Measurements from ENCODE around the gene LOXL4. TPM values are rescaled to one million over a fixed set of nuclear protein-coding genes. Genes with fewer than 3 reads are reported as not detected.

The LOXL4 gene
- polyA plus RNA-seq, 5 donors = 5.2 to 6.7 (median 5.7) TPM

DNA sequence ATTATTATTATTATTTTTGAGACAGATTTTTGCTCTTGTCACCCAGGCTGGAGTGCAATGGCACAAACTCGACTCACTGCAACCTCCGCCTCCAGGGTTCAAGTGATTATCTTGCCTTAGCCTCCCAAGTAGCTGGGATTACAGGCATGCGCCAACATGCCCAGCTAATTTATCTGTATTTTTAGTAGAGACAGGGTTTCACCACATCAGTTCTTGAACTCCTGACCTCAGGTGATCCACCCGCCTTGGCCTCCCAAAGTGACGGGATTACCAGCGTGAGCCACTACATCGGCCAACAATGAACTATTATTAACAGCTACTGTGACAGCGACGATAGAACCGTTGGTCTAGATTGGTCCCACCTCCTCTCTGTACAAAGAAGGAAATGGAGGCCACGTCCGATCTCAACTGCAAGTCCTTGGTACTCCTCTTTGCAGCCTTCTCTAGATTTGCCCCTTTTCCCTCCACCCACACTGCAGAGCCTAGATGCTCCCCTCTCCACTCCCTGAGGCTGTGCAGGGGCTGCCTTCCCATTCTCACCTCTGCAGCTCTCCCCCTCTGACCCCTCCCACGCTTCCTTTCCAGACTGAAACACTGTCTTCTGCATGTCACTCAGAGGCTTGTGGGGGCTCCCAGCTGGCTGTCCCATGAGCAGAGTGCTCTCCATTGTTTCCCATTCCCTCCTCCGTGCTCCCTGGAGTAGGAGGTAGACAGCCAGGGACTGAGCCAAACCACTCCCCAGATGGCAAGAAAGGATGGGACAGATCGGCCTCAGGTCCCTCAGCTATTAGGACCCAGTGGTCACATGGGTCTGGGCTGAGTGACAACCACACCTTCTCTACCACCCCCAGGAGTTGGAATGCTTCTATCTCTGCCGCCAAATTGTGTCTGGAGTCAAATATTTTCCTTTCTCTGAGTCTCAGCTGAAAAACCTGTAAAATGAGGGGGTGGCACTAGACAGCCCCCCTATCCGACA is 2.3 kb downstream of the LOXL4 start:
- no peak for DNase-seq

DNA sequence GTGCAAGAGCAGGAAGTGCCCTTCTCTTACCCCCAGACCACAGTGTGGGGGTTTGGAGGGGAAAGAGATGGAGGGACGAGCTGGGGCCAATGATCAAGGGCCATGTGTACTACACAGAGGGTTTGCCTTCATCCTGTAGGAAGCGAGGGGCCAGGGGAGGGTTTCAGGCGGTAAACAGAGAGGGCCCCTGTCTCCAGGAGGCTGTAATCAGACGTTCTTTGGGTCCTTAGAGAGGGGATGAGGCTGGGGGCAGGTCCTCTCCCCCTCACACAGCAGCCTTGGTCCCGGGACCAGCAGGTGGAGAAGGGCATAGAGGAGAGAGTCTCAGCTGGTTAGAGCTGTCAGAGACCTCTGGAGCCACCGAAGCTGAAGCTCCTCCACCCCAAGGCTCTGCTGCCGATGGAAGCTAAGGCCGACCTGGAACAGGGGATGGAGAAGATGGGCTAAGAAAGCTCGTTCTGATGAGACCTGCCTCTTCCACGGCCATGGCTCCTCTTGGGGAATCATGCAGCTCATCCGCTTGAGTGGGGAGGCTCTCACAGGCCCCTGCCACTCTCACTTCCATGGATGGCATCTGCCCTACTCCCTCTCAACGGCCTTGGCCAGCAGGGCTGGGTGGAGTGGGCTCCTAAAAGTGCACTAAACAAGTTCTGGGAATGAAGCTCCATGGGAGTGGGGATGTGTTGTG is 3.5 kb downstream of the LOXL4 start:
- no peak for DNase-seq

DNA sequence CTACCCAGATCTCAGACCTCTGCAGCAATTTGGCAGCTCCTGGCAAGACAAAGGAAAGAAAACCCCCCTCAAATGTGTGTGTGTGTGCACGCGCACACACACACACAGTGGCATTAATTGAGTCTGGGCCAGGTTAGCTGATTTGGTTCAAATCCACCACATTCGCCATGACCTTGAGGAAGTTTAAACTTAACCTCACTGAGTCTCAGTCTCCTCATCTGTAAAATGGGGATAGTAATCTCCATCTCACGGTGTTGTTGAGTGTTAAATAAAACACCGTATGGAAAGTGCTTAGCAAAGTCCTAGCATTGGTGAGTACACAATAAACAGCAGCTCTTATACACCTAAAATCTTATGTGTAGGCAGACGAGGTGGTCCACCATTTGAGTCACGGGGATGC is 4.9 kb downstream of the LOXL4 start:
- DNase-seq = no peak

DNA sequence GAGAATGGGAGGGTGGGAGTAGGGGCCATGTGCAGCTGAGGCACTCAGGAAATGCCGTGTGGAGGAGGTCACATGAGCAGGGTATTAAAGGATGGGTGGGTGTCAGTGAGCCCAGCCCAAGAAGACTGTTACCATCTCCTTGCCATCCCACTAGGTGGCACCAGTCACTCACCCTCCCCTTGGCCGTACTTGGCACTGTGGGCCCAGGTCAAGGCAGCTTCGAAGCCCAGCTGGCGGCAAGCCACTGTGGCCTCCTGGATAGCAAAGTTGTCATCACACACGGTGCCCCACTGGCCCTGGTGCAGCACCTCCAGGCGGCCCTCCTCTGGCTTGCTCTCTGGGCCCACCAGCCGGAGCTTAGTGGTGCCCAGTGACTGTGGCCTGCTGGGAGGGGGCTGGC is 5.4 kb downstream of the LOXL4 start:
- DNase-seq = no peak

DNA sequence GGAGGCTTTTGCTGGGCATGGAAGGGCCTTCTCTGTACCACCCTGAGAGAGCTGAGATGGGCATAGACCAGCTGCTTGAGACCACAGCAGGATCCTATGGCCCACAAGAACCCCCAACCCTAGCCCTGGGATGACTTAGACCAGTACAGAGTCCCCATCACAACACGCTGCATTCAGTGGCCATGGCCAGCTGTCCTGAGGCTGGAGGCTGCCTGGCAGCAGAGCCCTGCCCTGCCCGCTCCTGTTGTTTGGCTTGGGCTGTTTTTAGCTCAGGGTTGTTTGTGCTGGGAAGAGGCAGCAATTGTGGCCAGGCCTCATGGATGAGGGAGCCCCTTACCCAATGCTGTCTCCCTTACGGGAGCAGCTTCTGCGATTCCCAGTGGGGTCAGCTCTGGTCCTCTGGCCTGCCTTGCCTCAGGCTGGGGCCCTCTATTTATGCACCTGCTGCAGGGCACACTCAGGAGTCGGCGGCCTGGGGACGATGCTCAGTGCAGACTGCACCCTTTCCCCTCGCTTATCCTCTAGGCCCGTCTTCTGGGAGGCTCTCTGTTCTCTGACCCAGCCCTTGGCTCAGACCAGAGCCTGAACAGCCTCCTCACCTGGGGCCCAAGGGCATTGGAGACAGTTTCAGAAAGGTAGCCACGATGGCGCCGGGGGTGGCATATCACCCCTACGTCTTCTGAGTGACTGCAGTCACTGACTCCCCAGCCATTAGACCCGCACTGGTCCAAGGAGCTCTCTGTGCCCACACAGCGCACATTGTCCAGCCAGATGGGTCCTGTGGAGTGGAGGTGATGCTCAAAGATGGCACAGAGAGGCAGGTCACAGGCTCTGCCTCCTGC is 6.3 kb downstream of the LOXL4 start:
- no peak for DNase-seq

DNA sequence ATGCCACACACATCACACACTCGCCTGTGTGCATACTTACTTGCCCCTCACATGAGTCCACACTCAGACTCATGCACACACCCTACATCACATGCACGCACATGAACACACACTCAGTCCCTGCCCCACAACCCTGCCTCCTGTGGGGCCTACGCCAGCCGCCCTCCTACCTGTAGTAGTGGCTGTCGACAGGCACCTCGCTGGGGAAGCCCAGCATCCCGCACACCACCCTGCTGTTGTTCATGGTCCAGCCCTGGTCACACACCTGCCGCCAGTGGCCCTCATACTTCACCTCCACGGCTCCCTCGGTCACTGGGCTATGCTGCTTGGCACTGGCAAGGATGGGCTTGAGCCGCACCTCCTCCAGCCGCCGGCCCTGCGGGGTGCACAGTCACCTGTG is 7.2 kb downstream of the LOXL4 start:
- DNase-seq = no peak

DNA sequence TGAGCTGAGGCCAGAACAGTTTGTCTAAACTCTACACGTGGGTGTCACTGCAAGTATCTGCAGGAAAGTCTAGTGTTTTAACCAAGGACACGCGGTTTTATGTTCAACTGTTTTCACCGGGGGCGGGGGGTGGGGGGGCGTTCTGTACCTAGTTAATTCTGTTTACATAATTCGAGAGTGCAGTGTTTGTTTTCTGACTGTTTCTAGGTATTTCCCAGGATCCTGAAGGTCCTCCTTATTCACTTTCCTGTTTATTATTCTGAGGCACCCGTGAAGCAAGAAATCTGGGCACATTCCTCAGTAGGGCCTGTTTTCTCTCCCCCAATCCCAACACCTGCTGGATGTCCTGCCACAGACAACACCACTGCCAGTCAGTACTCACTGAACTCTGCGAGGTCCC is 7.6 kb downstream of the LOXL4 start:
- no peak for DNase-seq

DNA sequence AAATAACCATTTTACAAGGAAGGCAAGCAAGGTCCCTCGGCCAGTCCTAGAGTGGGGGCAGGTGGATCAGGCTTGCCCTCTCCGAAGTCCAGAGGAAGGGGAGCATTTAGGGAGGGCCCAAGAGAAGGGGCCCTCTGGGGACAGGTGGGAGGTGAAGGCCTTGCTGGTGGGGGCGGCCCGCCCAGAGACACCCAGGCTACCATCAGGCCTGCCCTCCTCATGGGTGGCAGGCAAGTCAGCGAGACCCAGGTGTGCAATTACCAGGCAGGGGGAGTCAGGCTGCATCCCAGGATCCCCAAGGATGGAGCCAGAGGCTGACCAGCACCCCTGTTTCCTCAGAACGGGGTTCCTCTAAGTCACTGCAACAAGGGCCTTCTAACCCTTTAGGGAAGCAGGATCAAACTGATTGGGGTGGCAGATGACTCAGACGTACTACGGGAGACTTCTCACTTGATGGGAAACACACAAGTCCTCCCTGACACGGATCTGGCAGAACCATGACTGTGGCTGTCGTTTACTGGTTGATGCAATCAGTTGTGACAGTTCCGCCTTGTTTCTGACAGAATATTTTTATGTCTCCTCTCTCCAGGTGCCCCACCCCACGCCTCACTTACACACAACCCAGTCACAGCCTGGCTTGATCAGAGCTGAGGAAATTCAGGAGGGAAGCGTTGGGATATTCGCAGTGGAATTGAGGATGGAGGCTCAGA is 8.2 kb downstream of the LOXL4 start:
- DNase-seq = no peak

DNA sequence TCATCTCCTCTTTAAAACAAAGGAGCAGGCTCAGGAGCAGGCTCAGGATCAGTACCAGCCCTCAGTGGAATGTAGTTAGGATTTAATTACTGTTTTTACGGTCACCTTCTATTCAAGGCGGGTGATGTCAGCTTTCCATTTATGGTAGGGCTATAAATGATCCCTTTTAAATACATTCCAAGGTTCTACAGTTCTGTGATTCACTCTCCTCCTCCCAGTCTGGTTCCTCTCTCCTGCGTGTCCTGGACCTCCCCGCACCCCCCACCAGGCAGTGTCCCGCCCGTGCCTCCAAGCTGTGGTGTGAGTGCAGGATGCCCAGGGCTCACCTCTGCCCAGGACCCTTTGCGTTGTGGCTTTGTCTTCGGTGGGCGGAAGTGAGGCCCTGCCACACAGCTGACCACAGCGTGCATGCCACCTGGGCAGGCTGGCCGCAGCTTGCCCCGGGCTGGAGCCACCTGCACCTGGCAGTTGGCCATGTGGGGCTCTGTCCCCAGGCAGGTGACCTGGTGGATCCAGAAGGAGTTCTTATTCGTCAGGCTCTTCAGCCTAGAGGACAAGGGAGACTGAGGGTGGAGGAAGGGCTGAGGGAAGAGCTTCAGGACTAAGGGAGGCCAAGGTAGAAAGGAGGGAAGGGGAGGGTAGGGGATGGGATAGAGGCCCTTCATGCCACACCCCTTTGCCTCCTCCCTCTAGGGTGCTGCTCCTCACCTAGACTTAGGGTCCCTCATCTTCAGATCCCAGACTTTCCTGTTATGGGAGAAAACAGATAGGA is 9.1 kb downstream of the LOXL4 start:
- no peak for DNase-seq

DNA sequence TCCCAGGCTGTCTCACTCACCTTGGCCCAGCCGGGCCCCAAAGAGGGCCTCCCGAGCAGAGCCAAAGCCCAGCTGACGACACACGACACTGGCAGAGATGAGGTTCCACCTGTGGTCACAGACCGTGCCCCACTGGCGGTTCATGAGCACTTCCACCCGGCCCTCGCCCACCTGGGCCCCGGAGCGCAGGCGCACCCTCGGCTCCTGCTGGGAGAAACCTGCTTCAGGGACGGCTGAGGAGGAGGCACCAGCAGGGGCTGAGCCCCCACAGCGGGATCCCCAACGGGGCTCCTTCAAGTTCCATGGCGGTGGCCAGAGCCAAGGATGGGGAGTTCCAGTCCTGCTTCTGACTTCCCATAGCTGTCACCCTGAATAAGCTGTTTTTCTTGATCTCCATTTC is 10.0 kb downstream of the LOXL4 start:
- DNase-seq = no peak

DNA sequence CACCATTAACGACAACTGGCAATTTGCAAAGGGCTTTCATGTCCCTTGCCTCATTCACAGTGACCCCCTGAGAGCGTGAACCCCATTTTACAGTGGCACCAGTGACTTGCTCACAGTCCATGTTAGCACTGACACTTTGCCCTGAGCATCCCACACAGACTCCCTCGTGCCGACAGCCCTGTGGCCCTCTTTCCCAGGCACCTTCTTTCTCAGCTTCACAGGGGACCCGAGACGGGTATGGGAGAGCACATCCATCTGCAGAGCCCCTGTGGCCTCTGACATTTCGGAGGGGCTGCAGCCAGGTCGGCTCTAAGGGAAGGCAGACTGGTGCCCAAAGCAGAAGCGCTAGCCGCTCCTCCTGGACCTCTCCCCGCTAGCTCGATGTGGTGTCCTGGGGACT is 10.8 kb downstream of the LOXL4 start:
- DNase-seq = no peak

DNA sequence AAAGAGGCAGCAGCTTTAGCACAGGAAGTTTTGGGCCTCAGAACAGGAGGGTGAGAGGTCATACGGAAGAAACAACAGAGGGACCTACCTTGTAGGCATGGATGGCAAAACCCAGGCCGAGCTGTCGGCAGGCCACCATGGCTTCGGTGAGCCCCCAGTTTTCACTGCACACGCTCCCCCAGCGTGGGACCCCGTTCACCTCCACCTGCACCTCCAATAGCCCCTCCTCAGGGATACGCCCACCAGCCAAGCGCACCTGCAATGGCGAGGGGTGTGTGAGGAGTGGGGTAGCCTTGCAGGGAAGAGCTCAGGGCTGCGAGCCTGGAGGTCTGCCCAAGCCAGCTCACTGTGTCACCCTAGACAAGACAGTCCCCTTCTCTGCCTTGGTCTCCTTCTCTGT is 11.3 kb downstream of the LOXL4 start:
- DNase-seq = no peak

DNA sequence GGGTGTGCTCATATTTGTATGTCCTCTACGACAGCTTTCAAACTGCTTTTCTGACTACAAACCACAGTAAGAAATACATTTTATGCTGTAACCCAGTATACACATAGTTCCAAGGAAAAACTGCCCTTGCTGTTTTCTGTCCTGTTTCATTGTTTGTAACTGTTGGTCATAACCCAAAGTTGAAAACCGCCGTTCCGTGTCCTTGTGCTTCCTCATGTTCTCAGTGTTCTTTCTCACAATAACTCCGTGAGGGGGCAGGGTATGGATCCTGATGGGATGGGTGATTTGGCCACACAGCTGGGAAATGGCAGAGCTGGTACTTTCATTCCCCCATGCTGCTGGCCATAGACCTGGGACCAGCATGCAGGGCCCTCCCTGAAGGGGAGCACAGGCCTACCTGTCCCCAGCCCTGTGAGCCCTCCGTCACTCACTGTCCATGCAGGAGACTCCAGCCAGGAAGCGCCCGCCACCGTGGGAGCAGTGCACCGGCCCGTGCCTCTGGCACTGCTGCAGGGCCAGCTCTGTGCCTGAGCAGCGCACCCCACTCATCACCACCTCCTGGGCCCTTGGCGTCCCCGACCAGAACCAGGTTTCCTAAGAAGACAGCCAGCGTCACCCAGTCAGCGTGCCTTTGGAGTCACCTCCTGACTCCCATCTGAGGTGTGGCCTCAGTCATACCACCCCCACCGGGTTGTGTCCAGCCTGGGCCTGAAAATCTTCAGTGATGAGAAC is 12.7 kb downstream of the LOXL4 start:
- DNase-seq = no peak

DNA sequence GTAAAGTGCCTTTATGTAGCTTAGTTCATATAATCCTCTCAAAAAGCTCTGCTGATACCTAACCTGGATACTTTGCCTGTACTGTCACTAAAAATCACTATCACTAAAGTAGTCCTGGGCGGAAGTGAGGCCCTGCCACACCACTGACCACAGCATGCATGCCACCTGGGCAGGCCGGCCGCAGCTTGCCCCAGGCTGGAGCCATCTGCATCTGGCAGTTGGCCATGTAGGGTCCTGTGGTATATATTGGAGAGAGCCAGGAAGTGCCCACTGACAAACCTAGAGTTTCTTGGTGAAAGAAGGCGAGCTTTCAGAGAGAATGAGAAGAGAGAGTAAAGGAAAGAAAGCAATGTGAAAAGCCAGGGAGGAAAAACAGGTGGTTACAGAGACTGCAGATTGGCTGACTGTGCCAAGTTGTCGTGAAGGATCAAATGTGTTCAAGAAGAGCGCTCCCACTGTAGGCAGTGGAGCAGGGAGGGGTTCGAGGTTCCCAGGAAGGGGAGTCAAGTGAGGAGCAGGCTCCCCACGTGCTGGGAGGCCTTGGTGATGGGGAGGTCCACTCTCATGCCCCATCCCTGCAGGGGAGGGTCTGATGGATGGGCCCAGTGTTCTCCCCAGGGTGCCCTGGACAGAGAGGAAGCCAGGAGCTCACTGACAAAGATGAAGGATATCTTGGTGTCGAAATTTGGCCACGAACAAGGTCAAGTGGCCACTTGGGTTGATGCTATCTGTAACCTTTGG is 13.6 kb downstream of the LOXL4 start:
- DNase-seq = no peak

DNA sequence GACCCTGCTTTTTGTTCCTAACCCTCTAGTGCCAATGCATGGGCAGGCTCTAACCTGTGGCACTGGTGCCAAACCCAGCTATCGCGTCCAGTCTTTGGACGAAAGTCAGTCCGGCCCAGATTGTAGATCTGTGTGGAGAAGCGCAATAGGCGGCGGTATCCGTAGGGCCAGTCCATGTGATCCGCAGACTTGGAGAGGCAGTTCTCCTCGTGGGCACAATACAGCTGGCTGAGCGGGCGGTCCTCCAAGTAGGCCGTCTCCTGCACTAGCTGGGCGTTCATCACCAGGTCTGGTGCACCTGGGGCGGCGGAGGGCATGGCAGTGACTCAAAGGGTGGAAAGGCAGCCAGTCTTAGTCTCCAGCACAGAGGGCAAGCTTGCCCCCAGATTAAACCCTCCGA is 14.5 kb downstream of the LOXL4 start:
- no peak for DNase-seq

DNA sequence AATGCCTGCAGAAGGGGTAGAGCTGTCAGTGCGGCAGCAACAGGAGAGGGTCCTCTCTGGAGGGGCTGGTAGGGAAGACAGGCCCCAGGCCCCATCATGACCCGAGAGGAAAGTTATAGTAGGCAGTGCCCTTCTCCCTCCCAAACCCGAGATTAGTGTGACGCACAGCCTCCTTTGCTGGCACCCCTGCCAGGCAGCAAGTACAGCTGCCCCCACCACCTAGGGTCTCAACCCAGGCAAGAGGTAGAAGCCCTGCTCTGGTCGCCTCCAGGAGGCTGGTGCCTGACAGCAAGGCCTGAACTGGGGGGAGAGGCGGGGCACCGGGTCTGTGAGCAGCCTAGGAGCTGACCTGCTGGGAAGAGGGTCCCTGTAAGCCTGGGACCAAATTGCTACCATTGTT is 15.5 kb downstream of the LOXL4 start:
- DNase-seq = no peak

DNA sequence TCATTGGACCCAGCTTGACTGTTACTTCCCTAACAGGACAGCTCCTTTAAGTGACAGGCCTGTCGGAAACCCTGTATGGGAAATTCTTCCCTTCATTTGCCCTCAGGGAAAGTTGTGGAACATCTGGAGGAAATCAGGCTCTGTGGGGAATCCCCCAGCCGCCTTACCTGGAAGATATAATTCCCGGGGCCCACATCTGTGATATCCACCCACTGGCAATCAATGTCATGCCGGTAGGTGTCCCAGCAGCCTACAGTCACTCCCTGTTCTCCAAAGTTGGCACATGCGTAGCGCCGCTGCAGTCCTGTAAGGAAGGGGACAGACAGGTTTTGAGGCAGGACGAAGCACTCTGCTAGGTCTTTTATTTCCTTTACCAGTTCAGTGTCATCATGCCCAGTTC is 16.6 kb downstream of the LOXL4 start:
- DNase-seq = no peak

DNA sequence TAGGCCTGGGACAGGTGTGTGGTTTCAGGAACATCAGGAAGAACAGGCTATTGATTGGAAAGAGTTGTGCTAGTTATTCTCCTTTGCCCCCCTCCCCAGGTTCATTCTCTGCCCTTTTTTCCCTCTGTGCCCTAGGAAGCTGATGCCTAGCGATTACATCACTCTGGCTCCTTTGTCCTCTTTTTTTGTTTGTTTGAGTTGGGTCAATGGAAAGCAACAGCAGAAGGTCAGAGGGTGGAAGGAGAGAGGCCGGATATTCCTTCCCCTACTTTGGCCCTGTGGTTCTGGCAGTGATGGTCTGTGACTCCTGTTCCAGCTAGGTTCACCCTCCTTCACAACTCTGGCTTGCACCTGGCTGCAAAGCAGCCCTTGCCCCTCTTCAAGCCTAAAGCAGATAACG is 18.9 kb downstream of the LOXL4 start:
- DNase-seq = no peak

DNA sequence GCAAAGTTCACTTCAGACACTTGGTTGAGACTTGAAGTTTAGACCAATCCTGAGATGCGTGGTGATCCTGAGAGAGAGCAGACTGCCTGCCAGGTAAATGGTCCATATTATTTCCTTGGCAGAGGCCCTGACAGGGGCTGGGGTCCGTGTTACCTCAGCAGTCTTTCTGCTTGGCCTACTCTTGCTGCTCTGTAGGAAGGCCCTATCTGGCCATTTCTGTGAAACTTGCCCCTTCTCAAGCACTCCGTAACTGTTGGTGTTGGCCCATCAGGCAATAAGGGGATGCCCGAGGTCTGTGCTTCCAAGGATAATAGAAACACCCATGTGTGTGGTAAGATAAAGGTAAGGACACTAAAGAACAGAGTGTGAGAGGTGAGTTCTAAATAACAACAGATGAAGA is 20.0 kb downstream of the LOXL4 start:
- DNase-seq = no peak
